Measurements from ENCODE around the gene SLC25A23.

- TF ChIP-seq CTCF (IDR thresholded peaks at IDR 0.05), result no peak
- TF ChIP-seq SIN3A (IDR thresholded peaks at IDR 0.05; ENCODE audit: borderline replicate concordance, insufficient read depth, low read depth, low read length), result no peak
- TF ChIP-seq, protein P1, sequence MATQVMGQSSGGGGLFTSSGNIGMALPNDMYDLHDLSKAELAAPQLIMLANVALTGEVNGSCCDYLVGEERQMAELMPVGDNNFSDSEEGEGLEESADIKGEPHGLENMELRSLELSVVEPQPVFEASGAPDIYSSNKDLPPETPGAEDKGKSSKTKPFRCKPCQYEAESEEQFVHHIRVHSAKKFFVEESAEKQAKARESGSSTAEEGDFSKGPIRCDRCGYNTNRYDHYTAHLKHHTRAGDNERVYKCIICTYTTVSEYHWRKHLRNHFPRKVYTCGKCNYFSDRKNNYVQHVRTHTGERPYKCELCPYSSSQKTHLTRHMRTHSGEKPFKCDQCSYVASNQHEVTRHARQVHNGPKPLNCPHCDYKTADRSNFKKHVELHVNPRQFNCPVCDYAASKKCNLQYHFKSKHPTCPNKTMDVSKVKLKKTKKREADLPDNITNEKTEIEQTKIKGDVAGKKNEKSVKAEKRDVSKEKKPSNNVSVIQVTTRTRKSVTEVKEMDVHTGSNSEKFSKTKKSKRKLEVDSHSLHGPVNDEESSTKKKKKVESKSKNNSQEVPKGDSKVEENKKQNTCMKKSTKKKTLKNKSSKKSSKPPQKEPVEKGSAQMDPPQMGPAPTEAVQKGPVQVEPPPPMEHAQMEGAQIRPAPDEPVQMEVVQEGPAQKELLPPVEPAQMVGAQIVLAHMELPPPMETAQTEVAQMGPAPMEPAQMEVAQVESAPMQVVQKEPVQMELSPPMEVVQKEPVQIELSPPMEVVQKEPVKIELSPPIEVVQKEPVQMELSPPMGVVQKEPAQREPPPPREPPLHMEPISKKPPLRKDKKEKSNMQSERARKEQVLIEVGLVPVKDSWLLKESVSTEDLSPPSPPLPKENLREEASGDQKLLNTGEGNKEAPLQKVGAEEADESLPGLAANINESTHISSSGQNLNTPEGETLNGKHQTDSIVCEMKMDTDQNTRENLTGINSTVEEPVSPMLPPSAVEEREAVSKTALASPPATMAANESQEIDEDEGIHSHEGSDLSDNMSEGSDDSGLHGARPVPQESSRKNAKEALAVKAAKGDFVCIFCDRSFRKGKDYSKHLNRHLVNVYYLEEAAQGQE (IDR thresholded peaks at IDR 0.05; ENCODE audit: insufficient read depth in 1 of 2, low read depth in 2 of 2, low read length in 1 of 2), result no peak
Observed at GRCh38 chr19:6495947-6496346, 36.4 kb upstream of the SLC25A23 start.
